GM12892 (cell line): Measurements from ENCODE around the gene OLIG1.

Experiments
- POLR2A ChIP-seq: IDR thresholded peaks from 2 replicates; pipeline ENCODE4 v1.6.1; 2011; ENCODE audit warnings: low read depth, low read length, control low read depth
- POLR2AphosphoS5 ChIP-seq: IDR thresholded peaks from 2 replicates; pipeline ENCODE4 v1.6.1; 2011; ENCODE audit warnings: low read depth, low read length, control low read depth

DNA sequence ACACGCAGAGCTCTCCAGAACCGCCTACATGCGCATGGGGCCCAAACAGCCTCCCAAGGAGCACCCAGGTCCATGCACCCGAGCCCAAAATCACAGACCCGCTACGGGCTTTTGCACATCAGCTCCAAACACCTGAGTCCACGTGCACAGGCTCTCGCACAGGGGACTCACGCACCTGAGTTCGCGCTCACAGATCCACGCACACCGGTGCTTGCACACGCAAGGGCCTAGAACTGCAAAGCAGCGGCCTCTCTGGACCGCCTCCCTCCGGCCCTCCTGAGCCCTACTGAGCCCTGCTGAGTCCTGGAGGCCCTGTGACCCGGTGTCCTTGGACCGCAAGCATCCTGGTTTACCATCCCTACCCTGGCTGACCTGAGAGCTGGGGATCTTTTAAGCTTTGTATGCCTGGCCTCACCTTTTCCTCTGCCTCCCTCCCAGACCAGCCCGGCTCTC, 36.0 kb upstream of the OLIG1 start:
- TF ChIP-seq POLR2AphosphoS5 (no peak), POLR2A (no peak)
